ENCODE measurements around the gene GCH1.

GRCh38 chr14:54813081-54813480, 89.5 kb downstream of the GCH1 start:
- no peak for TF ChIP-seq POLR2A (IDR thresholded peaks at IDR 0.05; ENCODE audit: low read depth, low read length)
- TF ChIP-seq TAF1 (IDR thresholded peaks at IDR 0.05; ENCODE audit: low read depth, low read length), result no peak
- no peak for TF ChIP-seq POLR2AphosphoS5 (IDR thresholded peaks at IDR 0.05; ENCODE audit: low read depth, low read length)

All from GM12891 (cell line).